Breast epithelium (tissue), 4 donors: ENCODE measurements around the gene RTN3. TPM values are rescaled to one million over a fixed set of nuclear protein-coding genes. Genes with fewer than 3 reads are reported as not detected.

Experiments used
- DNase-seq, 2 donors: peaks; one replicate each; pipeline ENCODE4 v3.0.0-alpha.2; 2019; ENCODE audit warnings: low spot score in 2 of 2
- H3K27ac ChIP-seq, 2 donors: fragments of 200-600 bp; sonication (generic) in 1 of 2; one replicate each; pipeline ENCODE4 v1.5.1; 2016 to 2019; ENCODE audit warnings: mild to moderate bottlenecking in 1 of 2
- H3K27me3 ChIP-seq, 2 donors: fragments of 200-600 bp; sonication (generic) in 1 of 2; one replicate each; pipeline versions ENCODE4 v1.5.1 to v1.6.0; 2017 to 2019; ENCODE audit warnings: control low read depth in 1 of 2, mild to moderate bottlenecking in 1 of 2
- H3K36me3 ChIP-seq: fragments of 200-600 bp; one replicate; pipeline ENCODE4 v1.5.1; 2019
- H3K4me1 ChIP-seq, 2 donors: fragments of 200-600 bp; sonication (generic); one replicate each; pipeline ENCODE4 v1.5.1; 2016 to 2019; ENCODE audit warnings: control low read depth in 1 of 2
- H3K4me3 ChIP-seq, 3 donors: fragments of 200-600 bp; sonication (generic); 1 replicate in 2 of 3; 2 replicates in 1 of 3; pipeline ENCODE4 v1.5.1; 2016 to 2019; ENCODE audit warnings: mild to moderate bottlenecking in 3 of 3, moderate library complexity in 2 of 3
- H3K9me3 ChIP-seq, 2 donors: fragments of 200-600 bp; sonication (generic) in 1 of 2; one replicate each; pipeline ENCODE4 v1.5.1; 2016 to 2019; ENCODE audit warnings: control low read depth in 1 of 2
- CTCF ChIP-seq, 3 donors: fragments of 450-650 bp; IDR thresholded peaks; one replicate each; pipeline ENCODE4 v1.5.1; 2016 to 2017; ENCODE audit warnings: antibody characterized with exemption in 3 of 3, mild to moderate bottlenecking in 3 of 3, moderate library complexity in 3 of 3
- POLR2A ChIP-seq: fragments of 450-650 bp; IDR thresholded peaks from one replicate; pipeline ENCODE4 v1.6.1; 2016; ENCODE audit warnings: antibody characterized with exemption, mild to moderate bottlenecking, moderate library complexity
- POLR2AphosphoS5 ChIP-seq, 3 donors: sonication (generic); formaldehyde crosslinking; IDR thresholded peaks; one replicate each; pipeline ENCODE4 v1.6.1; 2017; ENCODE audit warnings: antibody characterized with exemption in 3 of 3
- intact Hi-C: fragments of 100-400 bp; cut with DNase I; formaldehyde crosslinking; loops from one replicate; pipeline ENCODE4 v1.15.1; 2023; ENCODE audit warnings: low total_unique reads
- total RNA-seq, 3 donors: library from RNA; depleted of rRNA; stranded (reverse); fragments of >200 nt; gene quantifications; one replicate each; pipeline ENCODE4 v1.1.0, GENCODE V29; 2016

Gene RTN3
- total RNA-seq, 3 donors from 2014 or later = 115 to 199 (median 162) TPM

- Histone ChIP-seq H3K27me3 (no peaks in the 10 kb centered on the region), H3K27ac (no peak overlapping the region), H3K36me3 (peaks cover 4% of the 10 kb centered on the region), H3K4me1 (no peaks in the 10 kb centered on the region), H3K4me3 (no peak overlapping the region), H3K9me3 (no peaks in the 10 kb centered on the region)
- DNase-seq = no peak
- no peak for TF ChIP-seq CTCF (IDR thresholded peaks at IDR 0.05)
- no peak for TF ChIP-seq POLR2AphosphoS5 (IDR thresholded peaks at IDR 0.05)
- no peak for TF ChIP-seq POLR2A
- intact Hi-C loops = no loop called here
Measured at GRCh38 chr11:63719001-63719400, 37.7 kb downstream of the RTN3 start.

- no peak overlapping the region for H3K27ac ChIP-seq
- intact Hi-C loops = no loop called here
- DNase-seq = no peak
- no peak for TF ChIP-seq CTCF (IDR thresholded peaks at IDR 0.05)
- no peak for TF ChIP-seq POLR2A
- TF ChIP-seq POLR2AphosphoS5 (IDR thresholded peaks at IDR 0.05) = no peak
- H3K4me3 ChIP-seq = no peak overlapping the region
- peaks cover 4% of the 10 kb centered on the region for H3K36me3 ChIP-seq
- H3K9me3 ChIP-seq = no peaks in the 10 kb centered on the region
- H3K27me3 ChIP-seq = no peaks in the 10 kb centered on the region
- H3K4me1 ChIP-seq = no peaks in the 10 kb centered on the region
Measured at GRCh38 chr11:63719987-63720386, 38.7 kb downstream of the RTN3 start.

GRCh38 chr11:63720611-63721010, 39.3 kb downstream of the RTN3 start:
- no peak for DNase-seq
- H3K4me3 ChIP-seq = no peak overlapping the region
- intact Hi-C loops = no loop called here
- H3K27ac ChIP-seq = no peak overlapping the region
- no peaks in the 10 kb centered on the region for H3K4me1 ChIP-seq
- H3K27me3 ChIP-seq = no peaks in the 10 kb centered on the region
- no peaks in the 10 kb centered on the region for H3K9me3 ChIP-seq
- H3K36me3 ChIP-seq = peaks cover 4% of the 10 kb centered on the region
- no peak for TF ChIP-seq POLR2AphosphoS5 (IDR thresholded peaks at IDR 0.05)
- TF ChIP-seq POLR2A = no peak
- TF ChIP-seq CTCF (IDR thresholded peaks at IDR 0.05) = no peak

GRCh38 chr11:63729326-63729725, 48.0 kb downstream of the RTN3 start:
- no peak overlapping the region for H3K27ac ChIP-seq
- intact Hi-C loops = no loop called here
- TF ChIP-seq CTCF (IDR thresholded peaks at IDR 0.05) (no peak), POLR2A (no peak), POLR2AphosphoS5 (IDR thresholded peaks at IDR 0.05) (no peak)
- H3K27me3 ChIP-seq = no peaks in the 10 kb centered on the region
- H3K9me3 ChIP-seq = no peaks in the 10 kb centered on the region
- H3K4me3 ChIP-seq = no peak overlapping the region
- no peaks in the 10 kb centered on the region for H3K4me1 ChIP-seq
- DNase-seq = no peak
- no peaks in the 10 kb centered on the region for H3K36me3 ChIP-seq

- no peak overlapping the region for H3K27ac ChIP-seq
- no peak for DNase-seq
- H3K4me1 ChIP-seq = no peaks in the 10 kb centered on the region
- intact Hi-C loops = no loop called here
- no peak for TF ChIP-seq POLR2AphosphoS5 (IDR thresholded peaks at IDR 0.05)
- TF ChIP-seq POLR2A = no peak
- TF ChIP-seq CTCF (IDR thresholded peaks at IDR 0.05) = no peak
- no peaks in the 10 kb centered on the region for H3K27me3 ChIP-seq
- no peak overlapping the region for H3K4me3 ChIP-seq
- H3K36me3 ChIP-seq = no peaks in the 10 kb centered on the region
- H3K9me3 ChIP-seq = no peaks in the 10 kb centered on the region
Measured at GRCh38 chr11:63736864-63737263, 55.6 kb downstream of the RTN3 start.
